Fibroblast of skin of left quadriceps (primary cell): ENCODE results near the gene EPB41L3.
"Not testable (repeated sequence)": the region's sequence is repeated elsewhere in the genome, so short reads cannot be mapped to it uniquely, and the experiment has no call there.

Experiments
- DNase-seq, 2 experiments: peaks; one replicate each; pipeline ENCODE4 v3.0.0-alpha.2; 2013; ENCODE audit warnings: low read depth in 2 of 2

EPB41L3 gene

GRCh38 chr18:5498452-5498851, 45.3 kb downstream of the EPB41L3 start:
- no peak for DNase-seq

- DNase-seq: no peak
These were observed 47.5 kb downstream of the EPB41L3 start for GRCh38 chr18:5496305-5496704.

- no peak for DNase-seq
These were observed 52.9 kb downstream of the EPB41L3 start for GRCh38 chr18:5490753-5491480.

GRCh38 chr18:5488844-5489243, 55.0 kb downstream of the EPB41L3 start:
- DNase-seq: no peak

GRCh38 chr18:5488044-5488443, 55.8 kb downstream of the EPB41L3 start:
- DNase-seq: not testable (repeated sequence)

- DNase-seq: no peak
These were observed 59.3 kb downstream of the EPB41L3 start for GRCh38 chr18:5484526-5484925.

GRCh38 chr18:5481621-5482020, 62.2 kb downstream of the EPB41L3 start:
- no peak for DNase-seq

GRCh38 chr18:5478261-5478660, 65.5 kb downstream of the EPB41L3 start:
- no peak for DNase-seq

GRCh38 chr18:5476961-5477800, 66.6 kb downstream of the EPB41L3 start:
- no peak for DNase-seq

- no peak for DNase-seq
These were observed 68.5 kb downstream of the EPB41L3 start for GRCh38 chr18:5475267-5475666.

GRCh38 chr18:5469340-5469739, 74.5 kb downstream of the EPB41L3 start:
- no peak for DNase-seq

GRCh38 chr18:5468394-5468793, 75.4 kb downstream of the EPB41L3 start:
- no peak for DNase-seq

GRCh38 chr18:5467671-5468070, 76.1 kb downstream of the EPB41L3 start:
- DNase-seq: no peak

GRCh38 chr18:5466256-5466655, 77.5 kb downstream of the EPB41L3 start:
- no peak for DNase-seq

GRCh38 chr18:5464251-5464650, 79.5 kb downstream of the EPB41L3 start:
- DNase-seq: no peak

GRCh38 chr18:5463831-5464230, 80.0 kb downstream of the EPB41L3 start:
- DNase-seq: no peak

- DNase-seq: peak; percentile 71 to 75
These were observed 80.4 kb downstream of the EPB41L3 start for GRCh38 chr18:5463390-5463789.

- DNase-seq: no peak
These were observed 81.6 kb downstream of the EPB41L3 start for GRCh38 chr18:5462227-5462626.

- no peak for DNase-seq
These were observed 82.8 kb downstream of the EPB41L3 start for GRCh38 chr18:5461041-5461440.

GRCh38 chr18:5457462-5457957, 86.3 kb downstream of the EPB41L3 start:
- no peak for DNase-seq

- DNase-seq: peak in 1 of 2 experiments; percentile 26
These were observed 87.0 kb downstream of the EPB41L3 start for GRCh38 chr18:5456577-5457461.

- DNase-seq: peak in 1 of 2 experiments; percentile 42
These were observed 88.1 kb downstream of the EPB41L3 start for GRCh38 chr18:5455674-5456073.
